A673 (cell line): ENCODE data around the gene HECW1. TPM values are rescaled to one million over a fixed set of nuclear protein-coding genes. Genes with fewer than 3 reads are reported as not detected.
"Not testable (repeated sequence)": the region's sequence is repeated elsewhere in the genome, so short reads cannot be mapped to it uniquely, and the experiment has no call there.

Experiments
- BruUV-seq: library from RNA; stranded (reverse); fragments of 400-500 nt; replicated peaks from 2 replicates; lab custom pipeline; 2021; lab: Mats Ljungman, UMichigan
- CTCF ChIA-PET: fragments of 300-600 bp; sonication (Branson Sonifier 250); formaldehyde crosslinking; loops from one replicate; lab custom pipeline; 2022; ENCODE audit warnings: antibody characterized with exemption; lab: Charles Lee
- POLR2A ChIA-PET: fragments of 300-600 bp; sonication (Branson Sonifier 250); formaldehyde crosslinking; loops from one replicate; lab custom pipeline; 2022; ENCODE audit warnings: antibody characterized with exemption; ENCODE audit not compliant: low non-redundant PET; lab: Charles Lee
- DNase-seq: peaks from one replicate; pipeline ENCODE4 v3.0.0-alpha.2; 2015; ENCODE audit warnings: low spot score
- H3K27ac ChIP-seq: fragments of 200-600 bp; sonication (generic); 2 replicates; pipeline ENCODE4 v1.5.1; 2016; ENCODE audit warnings: mixed run types, low read depth, mild to moderate bottlenecking, mixed read lengths, antibody characterized with exemption, low read length; ENCODE audit not compliant: poor library complexity, severe bottlenecking
- H3K27me3 ChIP-seq: fragments of 200-600 bp; sonication (generic); replicated peaks from 2 replicates; pipeline ENCODE4 v1.6.1; 2017; ENCODE audit warnings: mixed run types, low read depth, mild to moderate bottlenecking, mixed read lengths, antibody characterized with exemption, low read length; ENCODE audit not compliant: insufficient read depth, poor library complexity
- H3K36me3 ChIP-seq: fragments of 200-600 bp; sonication (generic); 2 replicates; pipeline ENCODE4 v1.6.1; 2016; ENCODE audit warnings: mixed run types, mild to moderate bottlenecking, mixed read lengths, antibody characterized with exemption, low read length; ENCODE audit not compliant: insufficient read depth, poor library complexity, severe bottlenecking
- H3K4me1 ChIP-seq: fragments of 200-600 bp; sonication (generic); 2 replicates; pipeline ENCODE4 v1.6.1; 2017; ENCODE audit warnings: mixed run types, mild to moderate bottlenecking, mixed read lengths, antibody characterized with exemption, low read length; ENCODE audit not compliant: insufficient read depth, poor library complexity, severe bottlenecking
- H3K4me3 ChIP-seq: fragments of 200-600 bp; sonication (generic); 2 replicates; pipeline ENCODE4 v1.5.1; 2016; ENCODE audit warnings: low read depth, mixed run types, mild to moderate bottlenecking, mixed read lengths, low read length; ENCODE audit not compliant: poor library complexity, severe bottlenecking
- H3K9me3 ChIP-seq: fragments of 200-600 bp; sonication (generic); 2 replicates; pipeline ENCODE4 v1.6.1; 2016; ENCODE audit warnings: mixed run types, low read depth, mild to moderate bottlenecking, mixed read lengths, antibody characterized with exemption, low read length; ENCODE audit not compliant: poor library complexity, severe bottlenecking
- EZH2 ChIP-seq: fragments of 200-600 bp; sonication (generic); IDR thresholded peaks from 2 replicates; pipeline ENCODE4 v1.6.1; 2017; ENCODE audit warnings: borderline replicate concordance, low read depth, mild to moderate bottlenecking, mixed read lengths, antibody characterized with exemption, low read length; ENCODE audit not compliant: poor library complexity, severe bottlenecking
- intact Hi-C: fragments of 100-400 bp; cut with micrococcal nuclease; formaldehyde crosslinking; loops from one replicate; pipeline ENCODE4 v1.10.0; 2022; ENCODE audit not compliant: unreplicated experiment
- total RNA-seq: library from RNA; stranded (reverse); gene quantifications from 2 replicates; pipeline ENCODE4 v1.2.3, GENCODE V29; 2021
- TF ChIP-seq, protein P1 (sequence below): fragments of 300-800, 200-600 bp; sonication (generic); conservative IDR thresholded peaks from 2 replicates; pipeline ENCODE4 v1.5.1; 2017; ENCODE audit warnings: low read depth, mild to moderate bottlenecking, antibody characterized with exemption, low read length, moderate library complexity, mixed read lengths

The HECW1 gene
- total RNA-seq, 1 experiment from 2014 or later, result 0.39 TPM

DNA sequence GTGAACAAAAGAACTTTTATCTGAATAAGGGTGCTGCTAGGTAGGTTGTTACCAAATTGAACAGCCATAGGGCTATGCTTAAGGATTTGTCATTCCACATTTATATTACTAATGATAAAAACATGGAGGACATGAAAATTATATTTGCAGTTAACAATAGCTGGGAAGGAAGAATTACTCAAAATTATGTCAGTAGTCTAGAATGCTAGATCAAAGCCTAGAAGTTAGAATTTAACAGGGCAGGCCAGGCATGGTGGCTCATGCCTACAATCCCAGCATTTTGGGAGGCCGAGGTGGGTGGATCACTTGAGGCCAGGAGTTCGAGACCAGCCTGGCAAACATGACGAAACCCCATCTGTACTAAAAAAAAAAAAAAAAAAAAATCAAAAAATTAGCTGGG, 479.9 kb downstream of the HECW1 start:
- Histone ChIP-seq H3K9me3 (no peaks in the 10 kb centered on the region), H3K36me3 (no peaks in the 10 kb centered on the region), H3K27me3 (no peaks in the 10 kb centered on the region), H3K4me3 (no peak overlapping the region), H3K4me1 (peaks cover 18% of the 10 kb centered on the region), H3K27ac (no peak overlapping the region)
- TF ChIP-seq EZH2, result no peak
- TF ChIP-seq, protein P1, sequence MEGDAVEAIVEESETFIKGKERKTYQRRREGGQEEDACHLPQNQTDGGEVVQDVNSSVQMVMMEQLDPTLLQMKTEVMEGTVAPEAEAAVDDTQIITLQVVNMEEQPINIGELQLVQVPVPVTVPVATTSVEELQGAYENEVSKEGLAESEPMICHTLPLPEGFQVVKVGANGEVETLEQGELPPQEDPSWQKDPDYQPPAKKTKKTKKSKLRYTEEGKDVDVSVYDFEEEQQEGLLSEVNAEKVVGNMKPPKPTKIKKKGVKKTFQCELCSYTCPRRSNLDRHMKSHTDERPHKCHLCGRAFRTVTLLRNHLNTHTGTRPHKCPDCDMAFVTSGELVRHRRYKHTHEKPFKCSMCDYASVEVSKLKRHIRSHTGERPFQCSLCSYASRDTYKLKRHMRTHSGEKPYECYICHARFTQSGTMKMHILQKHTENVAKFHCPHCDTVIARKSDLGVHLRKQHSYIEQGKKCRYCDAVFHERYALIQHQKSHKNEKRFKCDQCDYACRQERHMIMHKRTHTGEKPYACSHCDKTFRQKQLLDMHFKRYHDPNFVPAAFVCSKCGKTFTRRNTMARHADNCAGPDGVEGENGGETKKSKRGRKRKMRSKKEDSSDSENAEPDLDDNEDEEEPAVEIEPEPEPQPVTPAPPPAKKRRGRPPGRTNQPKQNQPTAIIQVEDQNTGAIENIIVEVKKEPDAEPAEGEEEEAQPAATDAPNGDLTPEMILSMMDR, result no peak
- no TSS peak for BruUV-seq
- CTCF ChIA-PET, result no interaction called here
- intact Hi-C loops, result no loop called here
- POLR2A ChIA-PET, result no interaction called here
- no peak for DNase-seq

DNA sequence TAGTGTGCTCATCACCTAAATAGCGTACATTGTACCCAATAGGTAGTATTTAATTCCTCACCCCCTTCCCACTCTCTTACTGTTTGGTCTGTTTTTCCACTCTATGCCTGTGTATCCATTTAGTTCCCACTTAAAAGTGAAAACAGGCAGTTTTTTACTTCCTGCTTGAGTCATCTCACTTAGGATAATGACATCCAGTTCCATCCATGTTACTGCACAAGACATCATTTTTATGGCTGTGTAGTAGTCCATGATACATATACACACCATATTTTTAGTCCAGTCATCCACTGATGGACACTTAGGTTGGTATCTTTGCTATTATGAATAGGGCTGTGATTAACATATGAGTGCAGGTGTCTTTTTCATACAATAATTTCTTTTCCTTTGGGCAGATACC, 480.6 kb downstream of the HECW1 start:
- ChIA-PET POLR2A (no interaction called here), CTCF (no interaction called here)

DNA sequence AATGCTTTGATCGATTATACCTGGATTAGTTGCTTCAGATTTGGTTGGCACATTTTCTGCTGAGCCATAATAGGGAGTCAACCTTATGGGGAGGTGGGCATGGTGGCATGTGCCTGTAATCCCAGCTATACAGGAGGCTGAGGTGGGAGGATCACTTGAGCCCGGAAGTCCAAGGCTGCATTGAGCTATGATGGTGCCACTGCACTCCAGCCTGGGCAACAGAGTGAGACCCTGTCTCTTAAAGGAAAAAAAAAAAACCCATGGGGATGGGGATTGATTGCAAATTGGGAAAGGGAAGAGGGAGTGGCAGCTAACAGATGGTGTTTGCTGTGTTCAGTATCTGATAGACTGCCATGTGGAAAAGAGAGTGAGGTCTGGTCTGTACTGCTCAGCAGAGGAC, 481.6 kb downstream of the HECW1 start:
- no TSS peak for BruUV-seq
- intact Hi-C loops, result no loop called here
- CTCF ChIA-PET, result no interaction called here

More for the DNA sequence above, 480.6 kb downstream of the HECW1 start:
- no peak overlapping the region for H3K4me3 ChIP-seq
- H3K9me3 ChIP-seq, result no peaks in the 10 kb centered on the region
- H3K4me1 ChIP-seq, result peaks cover 13% of the 10 kb centered on the region
- no TSS peak for BruUV-seq
- DNase-seq, result no peak
- intact Hi-C loops, result no loop called here
- no peaks in the 10 kb centered on the region for H3K27me3 ChIP-seq
- H3K36me3 ChIP-seq, result no peaks in the 10 kb centered on the region
- TF ChIP-seq, protein P1, result no peak
- TF ChIP-seq EZH2, result no peak
- no peak overlapping the region for H3K27ac ChIP-seq

DNA sequence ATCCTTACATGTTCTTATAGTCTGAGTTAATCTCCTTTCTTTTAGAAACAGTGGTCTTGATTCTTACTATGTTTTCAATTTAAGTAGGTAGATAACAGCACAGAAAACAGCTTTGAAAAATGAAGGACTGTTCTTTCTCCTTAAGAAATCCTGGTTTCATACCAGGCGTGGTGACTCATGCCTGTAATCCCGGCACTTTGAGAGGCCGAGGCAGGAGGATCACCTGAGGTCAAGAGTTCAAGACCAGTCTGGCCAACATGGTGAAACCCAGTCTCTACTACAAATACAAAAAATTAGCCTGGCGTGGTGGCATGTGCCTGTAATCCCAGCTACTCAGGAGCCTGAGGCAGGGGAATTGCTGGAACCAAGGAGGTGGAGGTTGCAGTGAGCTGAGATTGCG, 484.0 kb downstream of the HECW1 start:
- BruUV-seq, H3K9me3 ChIP-seq, DNase-seq, H3K27ac ChIP-seq, CTCF ChIA-PET, intact Hi-C loops, H3K27me3 ChIP-seq, H3K4me1 ChIP-seq, H3K36me3 ChIP-seq, POLR2A ChIA-PET, H3K4me3 ChIP-seq: not testable (repeated sequence)

More for the DNA sequence above, 481.6 kb downstream of the HECW1 start:
- no peak for DNase-seq
- H3K27me3 ChIP-seq, result no peaks in the 10 kb centered on the region
- POLR2A ChIA-PET, result no interaction called here
- H3K27ac ChIP-seq, result no peak overlapping the region
- H3K36me3 ChIP-seq, result peaks cover 2% of the 10 kb centered on the region
- H3K4me1 ChIP-seq, result peaks cover 9% of the 10 kb centered on the region
- no peaks in the 10 kb centered on the region for H3K9me3 ChIP-seq
- H3K4me3 ChIP-seq, result no peak overlapping the region
- TF ChIP-seq EZH2, result no peak
- TF ChIP-seq, protein P1, result no peak
